Measurements from ENCODE around the gene ROCK2. TPM values are rescaled to one million over a fixed set of nuclear protein-coding genes. Genes with fewer than 3 reads are reported as not detected.

The ROCK2 gene
- total and polyA plus RNA-seq, 2 donors (not counting 1 experiment from before 2014, with no cell fraction given), result 2.3 to 30.2 TPM

DNA sequence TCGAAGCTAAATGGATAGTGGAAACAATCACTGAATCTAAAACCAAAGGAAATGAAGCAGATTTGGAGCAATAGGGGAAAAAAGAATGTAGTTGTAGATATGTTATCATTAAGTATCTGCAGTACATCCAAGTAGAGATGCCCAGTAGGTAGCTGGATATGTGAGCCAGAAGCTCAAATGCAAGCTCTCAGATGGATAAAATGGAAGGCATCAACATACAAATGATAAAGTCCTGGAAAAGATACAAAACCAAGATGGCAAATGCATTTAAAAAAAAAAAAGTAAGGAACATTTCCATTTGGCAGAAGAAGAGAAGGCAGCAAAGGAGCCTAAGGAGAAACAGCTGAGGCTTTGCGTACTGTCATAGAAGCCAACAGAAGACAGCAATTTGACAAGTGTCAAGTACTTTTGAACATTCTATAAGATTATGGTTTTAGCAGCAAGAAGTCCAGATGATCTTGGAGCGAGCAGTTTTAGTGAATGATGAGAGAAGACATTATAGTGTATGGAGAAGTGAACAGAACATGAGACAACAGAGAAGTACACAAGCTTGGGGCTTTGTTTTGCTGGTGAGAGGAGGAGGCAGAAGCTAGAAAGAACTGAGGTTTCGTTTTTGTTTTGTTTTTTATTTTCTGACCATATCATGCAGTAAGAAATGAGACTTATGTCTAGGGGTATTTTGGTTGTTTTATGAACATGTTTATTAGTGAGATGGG, 18.3 kb downstream of the ROCK2 start:
- ChIA-PET CTCF (no interaction called here), POLR2A (no interaction called here)
- Mint-ChIP-seq H3K4me1 (peaks cover 17% of the 10 kb centered on the region), H3K27me3 (no peaks in the 10 kb centered on the region), H3K4me3 (no peak overlapping the region), H3K9me3 (ENCODE audit: insufficient read depth) (no peaks in the 10 kb centered on the region), H3K27ac (no peak overlapping the region)
- Histone ChIP-seq H2AFZ (ENCODE audit: insufficient read depth, low read depth, low read length, poor library complexity, severe bottlenecking) (no peak overlapping the region), H3K4me1 (ENCODE audit: control insufficient read depth in 2 of 2, insufficient read depth in 2 of 2, low read length in 2 of 2) (peaks cover 0 to 8% of the 10 kb centered on the region in 2 donors), H3K9me3 (ENCODE audit: control extremely low read depth in 1 of 3, control insufficient read depth in 2 of 3, insufficient read depth in 1 of 3, low read length in 2 of 3) (no peaks in the 10 kb centered on the region), H3K4me3 (ENCODE audit: control extremely low read depth in 1 of 5, extremely low read depth in 1 of 5, insufficient read depth in 1 of 5, low read depth in 2 of 5, low read length in 4 of 5) (no peak overlapping the region), H4K20me1 (ENCODE audit: control insufficient read depth, insufficient read depth, low read length, poor library complexity, severe bottlenecking) (peaks cover 63% of the 10 kb centered on the region), H3K27me3 (replicated peaks in 1 of 4; ENCODE audit: control extremely low read depth in 1 of 4, control insufficient read depth in 3 of 4, insufficient read depth in 4 of 4, low read length in 3 of 4) (no peaks in the 10 kb centered on the region), H3K36me3 (replicated peaks in 1 of 2; ENCODE audit: control extremely low read depth in 1 of 2, control insufficient read depth in 1 of 2, extremely low read depth in 1 of 2, insufficient read depth in 2 of 2, low read length in 1 of 2) (peaks cover 0 to 3% of the 10 kb centered on the region in 2 experiments), H3K79me2 (ENCODE audit: control insufficient read depth, insufficient read depth, low read length) (peaks cover 85% of the 10 kb centered on the region), H3K27ac (ENCODE audit: low read length in 2 of 2) (no peak overlapping the region), H3K4me2 (replicated peaks; ENCODE audit: low read depth, low read length, poor library complexity, severe bottlenecking) (no peak overlapping the region), H3K9ac (ENCODE audit: low read length) (no peak overlapping the region)
- WGBS (ENCODE audit: insufficient coverage), result 79% methylated on average over 3 of the region's 4 CpGs
- ATAC-seq (ENCODE audit: low read depth) (no peak), DNase-seq (no peak)
- intact Hi-C loops (cut with micrococcal nuclease), result no loop called here
- TF ChIP-seq CTCF (IDR thresholded peaks at IDR 0.05) (no peak), EZH2 (IDR thresholded peaks at IDR 0.05; ENCODE audit: borderline replicate concordance, insufficient read depth, low read depth, low read length, poor library complexity, severe bottlenecking) (no peak)

DNA sequence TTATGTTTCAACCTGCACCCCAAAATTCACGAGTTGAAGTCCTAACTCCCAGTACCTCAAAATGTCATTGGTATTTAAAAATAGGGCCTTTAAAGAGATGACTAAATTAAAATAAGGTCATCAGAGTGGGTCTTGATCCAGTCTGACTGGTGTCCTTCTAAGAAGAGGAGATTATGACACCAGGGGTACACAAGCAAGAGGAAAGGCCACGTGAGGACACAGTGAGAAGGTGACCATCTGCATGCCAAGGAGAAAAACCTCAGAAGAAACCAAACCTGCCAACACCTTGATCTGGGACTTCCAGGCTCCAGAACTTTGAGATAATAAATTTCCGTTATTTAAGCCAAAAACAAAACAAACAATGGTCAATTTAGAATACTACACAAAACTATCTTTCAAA, 22.6 kb downstream of the ROCK2 start:
- no peaks in the 10 kb centered on the region for H3K9me3 Mint-ChIP-seq (ENCODE audit: insufficient read depth)
- no peak overlapping the region for H3K27ac Mint-ChIP-seq
- H3K27me3 ChIP-seq (replicated peaks in 1 of 4; ENCODE audit: control extremely low read depth in 1 of 4, control insufficient read depth in 3 of 4, insufficient read depth in 4 of 4, low read length in 3 of 4), result no peaks in the 10 kb centered on the region
- ChIA-PET CTCF (no interaction called here), POLR2A (no interaction called here)
- no peak overlapping the region for H3K4me3 ChIP-seq (ENCODE audit: control extremely low read depth in 1 of 5, extremely low read depth in 1 of 5, insufficient read depth in 1 of 5, low read depth in 2 of 5, low read length in 4 of 5)
- no peak overlapping the region for H3K27ac ChIP-seq (ENCODE audit: low read length in 2 of 2)
- no peak overlapping the region for H3K4me2 ChIP-seq (replicated peaks; ENCODE audit: low read depth, low read length, poor library complexity, severe bottlenecking)
- DNase-seq (no peak), ATAC-seq (ENCODE audit: low read depth) (no peak)
- 100% methylated on average over 2 of the region's 3 CpGs for WGBS (ENCODE audit: insufficient coverage)
- H3K4me3 Mint-ChIP-seq, result no peak overlapping the region
- H3K9ac ChIP-seq (ENCODE audit: low read length), result no peak overlapping the region
- no peak overlapping the region for H2AFZ ChIP-seq (ENCODE audit: insufficient read depth, low read depth, low read length, poor library complexity, severe bottlenecking)
- no peaks in the 10 kb centered on the region for H3K27me3 Mint-ChIP-seq
- H3K9me3 ChIP-seq (ENCODE audit: control extremely low read depth in 1 of 3, control insufficient read depth in 2 of 3, insufficient read depth in 1 of 3, low read length in 2 of 3), result no peaks in the 10 kb centered on the region
- H3K4me1 ChIP-seq (ENCODE audit: control insufficient read depth in 2 of 2, insufficient read depth in 2 of 2, low read length in 2 of 2), result peaks cover 0 to 3% of the 10 kb centered on the region in 2 donors
- peaks cover 0 to 3% of the 10 kb centered on the region in 2 experiments for H3K36me3 ChIP-seq (replicated peaks in 1 of 2; ENCODE audit: control extremely low read depth in 1 of 2, control insufficient read depth in 1 of 2, extremely low read depth in 1 of 2, insufficient read depth in 2 of 2, low read length in 1 of 2)
- peaks cover 27% of the 10 kb centered on the region for H3K4me1 Mint-ChIP-seq
- intact Hi-C loops (cut with micrococcal nuclease), result no loop called here
- H3K79me2 ChIP-seq (ENCODE audit: control insufficient read depth, insufficient read depth, low read length), result peaks cover 70% of the 10 kb centered on the region
- no peak for TF ChIP-seq CTCF (IDR thresholded peaks at IDR 0.05)
- no peak for TF ChIP-seq EZH2 (IDR thresholded peaks at IDR 0.05; ENCODE audit: borderline replicate concordance, insufficient read depth, low read depth, low read length, poor library complexity, severe bottlenecking)
- H4K20me1 ChIP-seq (ENCODE audit: control insufficient read depth, insufficient read depth, low read length, poor library complexity, severe bottlenecking), result peaks cover 54% of the 10 kb centered on the region
